ENCODE measurements around the gene MRPS23. TPM values are rescaled to one million over a fixed set of nuclear protein-coding genes. Genes with fewer than 3 reads are reported as not detected.

Gene MRPS23
- total and polyA plus RNA-seq, 2 donors (not counting 1 experiment from before 2014, with no cell fraction given) = 27.9 to 40.0 TPM

DNA sequence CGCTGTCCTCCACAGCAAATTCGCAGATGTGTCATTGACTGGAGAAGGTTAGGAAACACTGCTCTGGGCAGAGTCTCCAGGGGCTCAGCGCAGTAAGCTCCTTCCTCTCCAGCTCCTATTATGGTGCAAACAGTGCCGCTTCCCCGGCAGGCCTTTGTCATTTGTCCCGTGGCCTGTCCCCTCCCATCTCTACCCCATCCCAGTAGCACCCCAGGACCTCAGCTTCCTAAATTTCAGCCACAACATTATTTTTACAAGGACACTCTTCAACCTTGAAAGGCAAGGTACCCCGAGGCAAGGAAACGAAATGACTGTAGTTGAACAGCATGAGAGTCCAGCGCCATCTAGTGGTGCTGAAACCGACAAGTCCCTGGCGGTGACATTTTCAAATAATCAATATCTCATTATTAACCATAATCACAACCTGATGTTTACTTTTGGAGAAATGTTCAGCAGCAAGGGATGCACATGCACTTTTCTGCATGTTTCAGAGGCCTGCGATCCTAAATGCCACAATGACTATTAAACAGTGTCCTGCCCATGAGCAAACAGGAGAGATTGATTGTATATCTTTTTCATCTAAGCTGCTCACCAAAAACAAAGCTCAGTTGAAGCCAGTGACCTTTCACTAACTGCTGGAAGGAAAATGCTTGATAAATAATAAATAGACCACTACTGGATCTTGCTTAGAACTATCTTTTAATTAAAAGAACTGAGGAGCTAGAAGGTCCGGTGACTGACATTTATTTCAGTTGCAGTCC lies 16.5 kb downstream of the MRPS23 start:
- no peaks in the 10 kb centered on the region for H3K36me3 ChIP-seq (ENCODE audit: control insufficient read depth, insufficient read depth, low read length)
- H2AFZ ChIP-seq (ENCODE audit: low read length) = peak overlapping the region; percentile 85
- peaks cover 3% of the 10 kb centered on the region for H3K4me1 ChIP-seq (ENCODE audit: control insufficient read depth, extremely low read depth, insufficient read depth, low read length)
- no peaks in the 10 kb centered on the region for H3K9me3 ChIP-seq (ENCODE audit: control insufficient read depth, insufficient read depth, low read depth, low read length)
- no peaks in the 10 kb centered on the region for H3K79me2 ChIP-seq (ENCODE audit: control insufficient read depth, insufficient read depth, low read length)
- peak; percentile 90 to 94 for TF ChIP-seq CTCF (conservative IDR thresholded peaks at IDR 0.05 in 1 of 2, IDR thresholded peaks at IDR 0.05 in 1 of 2; ENCODE audit: low read depth in 1 of 2, low read length in 2 of 2)
- TF ChIP-seq EZH2 (IDR thresholded peaks at IDR 0.05; ENCODE audit: low read length, missing control alignments) = no peak
- no peaks in the 10 kb centered on the region for H4K20me1 ChIP-seq (ENCODE audit: control insufficient read depth, extremely low read depth, insufficient read depth, low read length)
- no peaks in the 10 kb centered on the region for H3K27me3 ChIP-seq (ENCODE audit: control insufficient read depth, insufficient read depth, low read length)
- peak overlapping the region; percentile 89 for H3K4me2 ChIP-seq (ENCODE audit: extremely low read depth, insufficient read depth, low read length)
- peak overlapping the region; percentile 42 to 61 (median 52) for H3K4me3 ChIP-seq (replicated peaks in 1 of 4; ENCODE audit: control extremely low read depth in 1 of 4, insufficient read depth in 1 of 4, low read depth in 3 of 4, low read length in 4 of 4)
- H3K27ac ChIP-seq (ENCODE audit: insufficient read depth, low read length) = no peak overlapping the region
- no peak overlapping the region for H3K9ac ChIP-seq (ENCODE audit: insufficient read depth, low read length)
- peak; percentile 63 to 82 for DNase-seq (ENCODE audit: low read depth in 2 of 2)

- no peaks in the 10 kb centered on the region for H3K36me3 ChIP-seq (ENCODE audit: control insufficient read depth, insufficient read depth, low read length)
- H3K79me2 ChIP-seq (ENCODE audit: control insufficient read depth, insufficient read depth, low read length) = no peaks in the 10 kb centered on the region
- TF ChIP-seq EZH2 (IDR thresholded peaks at IDR 0.05; ENCODE audit: low read length, missing control alignments) (no peak), CTCF (conservative IDR thresholded peaks at IDR 0.05 in 1 of 2, IDR thresholded peaks at IDR 0.05 in 1 of 2; ENCODE audit: low read depth in 1 of 2, low read length in 2 of 2) (no peak)
- no peaks in the 10 kb centered on the region for H3K9me3 ChIP-seq (ENCODE audit: control insufficient read depth, insufficient read depth, low read depth, low read length)
- no peaks in the 10 kb centered on the region for H3K27me3 ChIP-seq (ENCODE audit: control insufficient read depth, insufficient read depth, low read length)
- peak overlapping the region; percentile 42 to 61 (median 52) for H3K4me3 ChIP-seq (replicated peaks in 1 of 4; ENCODE audit: control extremely low read depth in 1 of 4, insufficient read depth in 1 of 4, low read depth in 3 of 4, low read length in 4 of 4)
- H4K20me1 ChIP-seq (ENCODE audit: control insufficient read depth, extremely low read depth, insufficient read depth, low read length) = no peaks in the 10 kb centered on the region
- DNase-seq (ENCODE audit: low read depth in 2 of 2) = peak in 1 of 2 donors; percentile 4
- no peak overlapping the region for H3K27ac ChIP-seq (ENCODE audit: insufficient read depth, low read length)
- H3K4me1 ChIP-seq (ENCODE audit: control insufficient read depth, extremely low read depth, insufficient read depth, low read length) = peaks cover 3% of the 10 kb centered on the region
- no peak overlapping the region for H3K9ac ChIP-seq (ENCODE audit: insufficient read depth, low read length)
- peak overlapping the region; percentile 85 for H2AFZ ChIP-seq (ENCODE audit: low read length)
- peak overlapping the region; percentile 89 for H3K4me2 ChIP-seq (ENCODE audit: extremely low read depth, insufficient read depth, low read length)
These were observed 17.3 kb downstream of the MRPS23 start for GRCh38 chr17:57832314-57833178.

GRCh38 chr17:57830880-57831279 lies 19.0 kb downstream of the MRPS23 start:
- Histone ChIP-seq H3K79me2 (ENCODE audit: control insufficient read depth, insufficient read depth, low read length) (no peaks in the 10 kb centered on the region), H3K36me3 (ENCODE audit: control insufficient read depth, insufficient read depth, low read length) (no peaks in the 10 kb centered on the region)

More at GRCh38 chr17:57830880-57831279, 19.0 kb downstream of the MRPS23 start:
- H3K9ac ChIP-seq (ENCODE audit: insufficient read depth, low read length) = no peak overlapping the region
- H3K9me3 ChIP-seq (ENCODE audit: control insufficient read depth, insufficient read depth, low read depth, low read length) = no peaks in the 10 kb centered on the region
- H2AFZ ChIP-seq (ENCODE audit: low read length) = no peak overlapping the region
- TF ChIP-seq EZH2 (IDR thresholded peaks at IDR 0.05; ENCODE audit: low read length, missing control alignments) = no peak
- TF ChIP-seq CTCF (conservative IDR thresholded peaks at IDR 0.05 in 1 of 2, IDR thresholded peaks at IDR 0.05 in 1 of 2; ENCODE audit: low read depth in 1 of 2, low read length in 2 of 2) = no peak
- no peaks in the 10 kb centered on the region for H4K20me1 ChIP-seq (ENCODE audit: control insufficient read depth, extremely low read depth, insufficient read depth, low read length)
- no peak for DNase-seq (ENCODE audit: low read depth in 2 of 2)
- H3K4me2 ChIP-seq (ENCODE audit: extremely low read depth, insufficient read depth, low read length) = no peak overlapping the region
- no peak overlapping the region for H3K4me3 ChIP-seq (replicated peaks in 1 of 4; ENCODE audit: control extremely low read depth in 1 of 4, insufficient read depth in 1 of 4, low read depth in 3 of 4, low read length in 4 of 4)
- H3K27ac ChIP-seq (ENCODE audit: insufficient read depth, low read length) = no peak overlapping the region
- H3K27me3 ChIP-seq (ENCODE audit: control insufficient read depth, insufficient read depth, low read length) = no peaks in the 10 kb centered on the region
- H3K4me1 ChIP-seq (ENCODE audit: control insufficient read depth, extremely low read depth, insufficient read depth, low read length) = peaks cover 3% of the 10 kb centered on the region

Measured in fibroblast of lung (primary cell).